Hepatocyte (in vitro differentiated cells): ENCODE data around the gene BRDT.

Experiments
- EZH2 ChIP-seq: fragments of 200-600 bp; sonication (generic); IDR thresholded peaks from 2 replicates; pipeline ENCODE4 v1.6.1; 2016; ENCODE audit warnings: antibody characterized with exemption, mild to moderate bottlenecking, borderline replicate concordance
- EZH2phosphoT487 ChIP-seq: fragments of 200-600 bp; sonication (generic); IDR thresholded peaks from one replicate; pipeline ENCODE4 v1.6.1; 2018; ENCODE audit warnings: antibody characterized with exemption, mild to moderate bottlenecking, low read depth, moderate library complexity; ENCODE audit not compliant: unreplicated experiment, severe bottlenecking
- TF ChIP-seq, protein P1 (sequence below): fragments of 200-600 bp; sonication (generic); IDR thresholded peaks from 2 replicates; pipeline ENCODE4 v1.5.1; 2016; ENCODE audit warnings: antibody characterized with exemption, mild to moderate bottlenecking; ENCODE audit not compliant: poor library complexity

DNA sequence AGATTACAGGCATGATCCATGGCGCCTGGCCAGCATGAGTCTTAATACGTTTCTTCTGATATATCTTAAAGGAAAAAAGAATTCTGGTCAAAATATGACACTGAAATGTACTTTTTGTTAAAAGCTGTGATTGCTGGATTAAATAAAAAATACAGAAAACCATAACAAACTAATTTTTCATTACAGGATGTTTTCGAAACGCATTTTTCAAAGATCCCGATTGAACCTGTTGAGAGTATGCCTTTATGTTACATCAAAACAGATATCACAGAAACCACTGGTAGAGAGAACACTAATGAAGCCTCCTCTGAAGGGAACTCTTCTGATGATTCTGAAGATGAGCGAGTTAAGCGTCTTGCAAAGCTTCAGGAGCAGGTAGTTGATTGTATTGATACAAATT is 30.2 kb downstream of the BRDT start:
- TF ChIP-seq, protein P1, sequence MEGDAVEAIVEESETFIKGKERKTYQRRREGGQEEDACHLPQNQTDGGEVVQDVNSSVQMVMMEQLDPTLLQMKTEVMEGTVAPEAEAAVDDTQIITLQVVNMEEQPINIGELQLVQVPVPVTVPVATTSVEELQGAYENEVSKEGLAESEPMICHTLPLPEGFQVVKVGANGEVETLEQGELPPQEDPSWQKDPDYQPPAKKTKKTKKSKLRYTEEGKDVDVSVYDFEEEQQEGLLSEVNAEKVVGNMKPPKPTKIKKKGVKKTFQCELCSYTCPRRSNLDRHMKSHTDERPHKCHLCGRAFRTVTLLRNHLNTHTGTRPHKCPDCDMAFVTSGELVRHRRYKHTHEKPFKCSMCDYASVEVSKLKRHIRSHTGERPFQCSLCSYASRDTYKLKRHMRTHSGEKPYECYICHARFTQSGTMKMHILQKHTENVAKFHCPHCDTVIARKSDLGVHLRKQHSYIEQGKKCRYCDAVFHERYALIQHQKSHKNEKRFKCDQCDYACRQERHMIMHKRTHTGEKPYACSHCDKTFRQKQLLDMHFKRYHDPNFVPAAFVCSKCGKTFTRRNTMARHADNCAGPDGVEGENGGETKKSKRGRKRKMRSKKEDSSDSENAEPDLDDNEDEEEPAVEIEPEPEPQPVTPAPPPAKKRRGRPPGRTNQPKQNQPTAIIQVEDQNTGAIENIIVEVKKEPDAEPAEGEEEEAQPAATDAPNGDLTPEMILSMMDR, result no peak
- no peak for TF ChIP-seq EZH2
- no peak for TF ChIP-seq EZH2phosphoT487
